Measurements from ENCODE around the gene MYOZ3.

GRCh38 chr5:150625831-150626746 lies 35.0 kb upstream of the MYOZ3 start:
- TF ChIP-seq, protein P1, sequence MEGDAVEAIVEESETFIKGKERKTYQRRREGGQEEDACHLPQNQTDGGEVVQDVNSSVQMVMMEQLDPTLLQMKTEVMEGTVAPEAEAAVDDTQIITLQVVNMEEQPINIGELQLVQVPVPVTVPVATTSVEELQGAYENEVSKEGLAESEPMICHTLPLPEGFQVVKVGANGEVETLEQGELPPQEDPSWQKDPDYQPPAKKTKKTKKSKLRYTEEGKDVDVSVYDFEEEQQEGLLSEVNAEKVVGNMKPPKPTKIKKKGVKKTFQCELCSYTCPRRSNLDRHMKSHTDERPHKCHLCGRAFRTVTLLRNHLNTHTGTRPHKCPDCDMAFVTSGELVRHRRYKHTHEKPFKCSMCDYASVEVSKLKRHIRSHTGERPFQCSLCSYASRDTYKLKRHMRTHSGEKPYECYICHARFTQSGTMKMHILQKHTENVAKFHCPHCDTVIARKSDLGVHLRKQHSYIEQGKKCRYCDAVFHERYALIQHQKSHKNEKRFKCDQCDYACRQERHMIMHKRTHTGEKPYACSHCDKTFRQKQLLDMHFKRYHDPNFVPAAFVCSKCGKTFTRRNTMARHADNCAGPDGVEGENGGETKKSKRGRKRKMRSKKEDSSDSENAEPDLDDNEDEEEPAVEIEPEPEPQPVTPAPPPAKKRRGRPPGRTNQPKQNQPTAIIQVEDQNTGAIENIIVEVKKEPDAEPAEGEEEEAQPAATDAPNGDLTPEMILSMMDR (conservative IDR thresholded peaks at IDR 0.05) = no peak
- TF ChIP-seq EZH2 (IDR thresholded peaks at IDR 0.05; ENCODE audit: low read depth) = no peak
